NOMO-1 (cell line): ENCODE data around the gene MAGEC2.

Source experiments
- DNase-seq, 2 experiments: peaks; one replicate each; lab custom pipeline; 2025; ENCODE audit not compliant: unreplicated experiment in 2 of 2; lab: John Stamatoyannopoulos, UW

MAGEC2 gene, protein sequence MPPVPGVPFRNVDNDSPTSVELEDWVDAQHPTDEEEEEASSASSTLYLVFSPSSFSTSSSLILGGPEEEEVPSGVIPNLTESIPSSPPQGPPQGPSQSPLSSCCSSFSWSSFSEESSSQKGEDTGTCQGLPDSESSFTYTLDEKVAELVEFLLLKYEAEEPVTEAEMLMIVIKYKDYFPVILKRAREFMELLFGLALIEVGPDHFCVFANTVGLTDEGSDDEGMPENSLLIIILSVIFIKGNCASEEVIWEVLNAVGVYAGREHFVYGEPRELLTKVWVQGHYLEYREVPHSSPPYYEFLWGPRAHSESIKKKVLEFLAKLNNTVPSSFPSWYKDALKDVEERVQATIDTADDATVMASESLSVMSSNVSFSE

DNA sequence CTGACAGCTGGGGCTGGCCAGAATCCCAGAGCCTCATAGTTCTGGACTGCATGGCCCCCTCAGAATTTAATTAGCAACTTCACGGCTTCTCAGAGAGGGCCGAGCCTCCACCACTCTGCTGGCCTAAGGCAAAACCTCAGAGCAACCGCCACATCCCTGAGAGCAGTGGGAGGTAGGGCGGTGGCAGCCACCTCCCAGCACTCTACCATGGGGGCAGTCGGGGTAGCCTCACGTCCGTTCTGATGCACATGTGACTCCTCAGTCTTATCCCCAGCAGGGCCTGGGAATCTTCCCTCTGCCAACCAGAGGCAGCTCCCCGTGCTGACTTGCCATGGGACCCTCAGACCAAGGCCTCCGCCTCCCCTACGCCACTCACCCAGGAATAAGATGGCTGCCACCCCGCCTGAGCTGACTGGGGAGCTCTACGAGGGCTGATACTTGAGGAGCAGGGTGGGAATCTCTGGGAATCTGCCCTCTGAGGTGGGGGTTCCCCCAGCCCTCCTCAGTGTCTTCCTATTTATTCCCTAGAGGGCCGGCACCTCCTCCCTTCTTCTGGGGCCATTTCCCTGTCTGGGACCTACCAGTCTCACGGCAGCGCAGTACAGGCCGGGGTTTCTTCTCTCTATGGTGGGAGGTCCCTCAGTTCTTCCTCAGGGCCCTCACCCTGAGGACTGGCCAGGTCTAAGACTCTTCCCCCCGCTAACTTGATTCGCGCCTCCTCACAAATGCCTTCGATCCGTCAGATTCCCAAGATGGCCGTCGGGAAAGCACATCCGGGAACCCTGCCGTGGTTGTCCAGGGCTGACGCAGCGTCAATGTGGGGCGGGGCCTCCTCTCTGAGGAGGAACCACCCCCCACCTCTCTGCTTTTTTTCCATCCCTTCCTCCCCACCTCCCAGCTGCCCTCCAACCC is at the start of gene MAGEC2:
Gene MAGEC2 (minus strand): TSS at position 769 of the 912 bp plus-strand sequence. CDS start 1,303 bp downstream, outside the sequence.
- DNase-seq = no peak

DNA sequence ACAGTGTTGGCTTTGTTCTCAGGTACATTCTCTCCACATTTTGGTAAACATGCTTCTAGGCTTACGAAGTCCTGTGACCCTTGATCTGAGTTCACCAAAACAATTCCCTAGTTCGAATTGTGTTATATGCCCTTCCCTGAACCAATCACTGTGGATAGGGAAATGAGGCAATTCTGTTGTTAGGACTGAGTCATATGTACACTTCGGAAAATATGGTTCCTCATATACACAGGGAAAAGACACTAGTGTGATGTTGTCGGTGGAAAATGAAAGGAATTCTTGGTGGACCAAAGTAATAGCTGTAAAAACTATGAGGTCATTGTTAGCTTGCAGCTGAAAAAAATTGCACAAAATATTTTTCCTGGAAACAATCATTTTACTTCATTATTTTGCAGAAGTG is 46.6 kb upstream of the MAGEC2 start:
- no peak for DNase-seq

DNA sequence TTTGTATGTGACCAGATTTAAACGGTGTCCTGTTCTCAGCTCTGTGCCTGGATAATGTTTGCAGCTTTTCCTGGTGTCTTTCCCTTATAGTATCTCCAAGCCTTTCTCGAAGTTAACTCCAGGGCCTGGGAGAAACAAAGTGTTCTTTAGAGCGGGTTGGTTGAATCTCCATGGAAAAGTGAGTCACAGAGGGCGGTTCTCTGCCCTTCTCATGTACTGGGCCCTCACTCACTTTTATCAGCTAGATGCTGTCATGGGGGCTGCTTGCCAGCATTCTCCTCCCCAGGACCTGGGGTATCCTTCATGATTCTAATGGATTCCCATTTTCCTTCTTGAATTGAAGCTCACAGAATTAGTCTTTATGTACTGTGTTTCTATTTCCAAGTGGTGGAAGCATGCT is 46.1 kb upstream of the MAGEC2 start:
- DNase-seq = no peak

DNA sequence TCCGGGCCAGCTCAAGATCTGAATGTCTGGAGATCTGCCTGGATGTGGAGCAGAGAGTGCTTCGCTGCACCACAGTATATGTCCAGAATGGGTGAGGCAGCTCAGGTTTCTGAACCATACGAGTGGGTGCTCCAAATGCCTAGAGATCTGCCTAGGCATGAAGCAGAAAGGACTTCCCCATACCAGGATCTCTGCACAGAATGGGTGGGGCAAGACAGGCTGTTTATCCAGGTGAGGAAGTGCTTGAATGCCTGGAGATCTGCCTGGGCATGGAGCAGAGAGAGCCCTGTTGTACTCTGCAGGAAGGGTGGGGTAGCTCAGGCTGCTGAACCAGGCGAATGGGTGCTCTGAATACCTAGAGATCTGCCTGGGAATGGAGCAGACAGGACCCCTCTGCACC is 45.4 kb upstream of the MAGEC2 start:
- DNase-seq = no peak

DNA sequence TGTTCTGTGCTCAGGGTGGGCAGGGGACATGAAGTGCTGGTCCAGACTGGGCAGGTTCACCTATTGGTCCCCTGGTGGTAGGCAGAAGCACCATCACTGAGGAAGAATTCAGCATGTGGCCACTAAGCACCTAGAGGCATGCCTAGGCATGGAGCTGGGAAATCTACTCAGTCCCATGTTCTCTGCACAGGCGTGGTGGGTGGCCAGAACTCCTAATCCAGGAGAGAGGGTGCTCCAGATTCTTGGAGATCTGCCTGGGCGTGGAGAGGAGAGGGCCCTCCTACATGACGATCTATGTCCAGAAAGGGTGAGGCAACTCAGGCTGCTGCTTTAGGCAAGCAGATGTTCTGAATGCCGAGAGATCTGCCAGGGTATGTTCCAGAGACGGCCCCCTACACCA is 44.6 kb upstream of the MAGEC2 start:
- DNase-seq = no peak

DNA sequence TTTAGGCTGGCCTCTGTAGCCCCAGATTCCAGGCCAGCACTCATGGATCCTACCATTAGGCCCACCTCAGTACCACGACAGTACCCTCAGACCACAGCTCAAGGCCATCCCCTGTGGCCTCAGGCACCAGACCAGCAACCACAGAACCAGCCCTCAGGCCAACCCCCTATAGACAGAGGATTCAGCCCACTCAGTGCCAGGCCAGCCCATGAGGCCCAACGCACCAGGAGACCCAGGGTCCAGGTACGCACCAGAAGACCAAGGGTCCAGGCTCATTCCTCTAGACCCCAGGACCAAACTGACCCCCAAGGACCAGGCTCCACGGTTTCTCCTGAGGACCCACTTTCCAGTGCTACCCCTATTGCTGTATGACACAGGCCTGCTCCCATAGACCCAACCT is 39.5 kb upstream of the MAGEC2 start:
- no peak for DNase-seq

DNA sequence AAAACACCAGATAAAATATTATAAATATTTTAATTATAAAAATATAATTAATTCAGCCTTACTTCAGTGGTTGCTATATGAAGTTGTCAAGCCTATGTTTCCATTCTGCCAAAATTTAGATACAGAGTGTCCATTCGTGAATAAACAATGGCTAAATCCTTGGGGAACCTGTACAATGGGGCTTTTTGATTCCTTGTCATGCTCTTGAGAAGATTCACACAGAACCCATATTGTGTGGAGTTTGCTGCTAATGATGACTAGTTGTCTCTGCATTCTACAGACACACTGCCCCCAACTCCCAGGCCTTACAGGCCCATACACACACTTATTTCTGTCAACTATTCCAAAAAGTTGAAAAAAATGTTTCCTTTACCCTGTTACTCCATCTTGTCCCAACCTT is 33.4 kb upstream of the MAGEC2 start:
- DNase-seq = no peak

DNA sequence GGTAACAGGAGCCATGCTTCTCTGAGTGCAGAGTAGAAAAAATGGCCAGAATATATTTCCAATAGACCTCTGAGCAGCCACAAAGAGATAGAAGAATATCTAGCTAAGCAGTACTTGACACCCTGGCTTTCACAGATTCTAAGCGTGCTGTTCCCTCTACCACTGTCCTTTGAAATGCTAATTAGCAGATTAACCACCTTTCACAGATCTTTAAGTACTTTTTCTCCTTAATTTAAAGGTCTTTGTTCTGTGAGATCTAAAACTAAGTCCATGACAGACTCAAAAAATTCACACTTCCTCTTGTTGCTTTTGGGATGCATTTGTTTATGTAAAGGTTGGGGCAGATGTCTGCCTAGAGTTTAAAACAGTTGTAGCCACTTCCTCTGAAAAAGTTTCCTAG is 28.3 kb upstream of the MAGEC2 start:
- no peak for DNase-seq

DNA sequence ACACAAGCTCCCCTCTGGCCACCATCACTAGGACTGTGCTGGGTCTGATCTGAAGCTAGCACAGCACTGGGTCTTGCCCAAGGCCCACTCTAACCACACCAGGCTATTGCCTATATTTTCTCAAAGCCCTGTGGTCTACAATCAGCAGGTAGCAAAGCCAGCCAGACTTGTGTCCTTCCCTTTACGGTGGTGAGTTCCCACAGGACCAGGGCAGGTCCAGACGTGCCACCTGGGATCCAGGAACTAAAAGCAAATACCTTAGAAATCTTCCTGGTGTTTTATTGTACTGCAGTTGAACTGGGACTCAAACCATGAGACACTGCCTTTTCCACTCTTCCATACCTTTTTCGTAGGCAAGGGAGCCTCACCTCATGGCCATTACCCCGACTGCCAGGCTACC is 9.0 kb upstream of the MAGEC2 start:
- no peak for DNase-seq

DNA sequence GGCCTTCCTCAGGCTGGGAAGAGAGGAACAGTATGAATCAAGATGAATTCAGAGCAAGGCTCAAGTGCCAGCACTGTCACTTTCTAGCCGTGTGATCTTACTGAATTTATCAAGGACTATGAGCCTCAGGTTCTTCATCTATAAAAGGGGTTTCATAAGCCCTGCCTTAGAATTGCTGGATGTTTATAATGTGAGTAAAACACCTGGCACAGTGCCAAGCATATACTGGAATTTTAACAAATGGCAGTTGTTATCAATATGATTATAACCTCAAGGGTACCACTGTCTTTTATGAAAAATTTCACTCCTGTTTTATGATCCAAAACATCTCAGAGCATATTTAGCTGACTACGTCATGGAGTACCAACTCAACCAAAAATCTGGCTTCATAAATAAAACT is 4.0 kb downstream of the MAGEC2 start:
- no peak for DNase-seq

DNA sequence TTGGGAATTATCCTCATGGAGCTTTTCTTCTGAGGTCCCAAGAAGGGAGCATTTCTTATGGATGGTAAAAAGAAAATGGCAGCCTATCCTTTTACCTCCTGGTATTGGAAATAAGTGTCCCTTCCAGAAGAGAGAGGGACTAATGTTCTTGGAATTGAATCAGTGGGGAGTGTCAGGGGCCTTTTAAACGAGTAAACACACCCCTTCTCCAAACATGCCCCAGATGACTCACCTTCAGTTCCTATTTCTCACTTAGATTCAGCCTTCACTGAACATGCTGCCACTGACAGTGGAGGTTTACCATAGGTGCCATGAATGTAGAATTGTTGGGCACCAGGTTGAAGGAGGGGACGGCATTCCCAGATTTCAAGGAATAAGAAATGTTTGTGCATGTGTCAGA is 19.0 kb downstream of the MAGEC2 start:
- no peak for DNase-seq

DNA sequence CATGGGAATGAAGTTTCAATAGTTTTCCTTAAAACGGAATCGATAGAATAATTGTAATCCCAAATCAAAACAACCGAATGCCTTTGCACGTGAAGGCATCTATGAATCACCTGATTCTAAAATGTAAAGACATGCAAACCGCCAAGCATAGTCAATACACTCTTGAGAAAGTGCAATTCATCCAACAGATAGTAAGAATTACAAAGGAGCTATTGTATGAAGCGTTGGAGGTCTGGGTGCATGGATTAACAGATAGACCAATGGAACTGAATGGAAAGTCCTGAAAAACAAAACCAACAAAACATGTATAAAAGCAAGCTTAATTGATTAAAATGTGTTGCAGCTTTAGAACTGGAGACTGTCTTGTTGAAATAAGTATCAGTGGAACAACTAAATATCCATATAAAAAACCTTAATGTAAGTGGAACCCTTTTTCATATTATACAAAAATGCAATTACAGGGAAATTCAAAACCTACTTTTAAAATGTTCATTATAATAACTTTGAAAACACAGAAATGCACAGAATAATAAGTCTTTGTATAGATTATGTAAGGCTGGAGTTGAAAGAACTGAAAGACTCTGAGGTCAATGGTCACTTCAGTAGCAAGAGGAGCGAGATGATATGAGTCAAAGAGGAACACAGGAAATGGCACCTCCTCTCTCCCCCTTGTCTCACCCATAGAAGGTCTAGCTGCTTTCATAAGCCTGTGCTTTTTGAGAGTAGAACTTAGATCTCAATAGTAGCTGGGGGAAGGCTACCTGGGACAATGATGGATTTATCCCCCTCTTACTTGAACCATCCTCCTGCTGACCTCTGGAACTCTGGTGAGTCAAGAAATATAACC is 20.1 kb downstream of the MAGEC2 start:
- no peak for DNase-seq

DNA sequence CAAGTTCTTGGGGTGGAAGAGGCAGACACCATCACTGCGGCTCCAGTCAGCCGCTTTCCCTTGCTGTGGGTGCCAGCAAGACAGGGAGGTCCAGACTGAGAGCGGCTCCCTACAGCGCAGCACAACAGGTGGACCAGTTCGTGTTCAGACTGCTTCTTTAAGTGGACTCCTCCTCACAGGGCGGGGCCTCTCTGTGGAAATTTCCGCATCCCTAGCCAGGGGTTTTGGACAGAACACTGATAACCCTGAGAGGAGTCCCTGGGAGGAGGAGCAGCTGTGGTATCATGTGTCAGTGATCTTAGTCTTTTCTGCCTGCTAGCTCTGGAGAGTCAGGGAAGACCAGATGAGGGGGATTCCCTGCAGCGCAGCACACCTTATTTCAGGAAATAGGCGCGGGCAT is 48.5 kb downstream of the MAGEC2 start:
- no peak for DNase-seq
